PFSK-1 (cell line): ENCODE measurements around the gene SIGLEC9.

Experiments
- FOXP2 ChIP-seq: optimal IDR thresholded peaks from 2 replicates; pipeline ENCODE3; 2011; ENCODE audit warnings: borderline replicate concordance, control low read depth, inconsistent platforms; ENCODE audit not compliant: insufficient read depth; ENCODE audit errors: extremely low read length, extremely low read depth
- REST ChIP-seq, 2 experiments: IDR thresholded peaks; 2 replicates each; pipeline versions ENCODE4 v1.6.1 to v1.8.0; 2011 to 2012; ENCODE audit warnings: low read depth in 2 of 2, low read length in 2 of 2, control low read depth in 1 of 2, inconsistent platforms in 1 of 2, mild to moderate bottlenecking in 1 of 2, moderate library complexity in 1 of 2; ENCODE audit not compliant: insufficient read depth in 1 of 2
- SIN3A ChIP-seq: IDR thresholded peaks from 2 replicates; pipeline ENCODE4 v1.6.1; 2012; ENCODE audit warnings: mild to moderate bottlenecking, low read length, moderate library complexity, borderline replicate concordance; ENCODE audit not compliant: insufficient read depth
- TAF1 ChIP-seq: IDR thresholded peaks from 2 replicates; pipeline ENCODE4 v1.6.1; 2012; ENCODE audit warnings: low read length, control low read depth, borderline replicate concordance; ENCODE audit not compliant: insufficient read depth

DNA sequence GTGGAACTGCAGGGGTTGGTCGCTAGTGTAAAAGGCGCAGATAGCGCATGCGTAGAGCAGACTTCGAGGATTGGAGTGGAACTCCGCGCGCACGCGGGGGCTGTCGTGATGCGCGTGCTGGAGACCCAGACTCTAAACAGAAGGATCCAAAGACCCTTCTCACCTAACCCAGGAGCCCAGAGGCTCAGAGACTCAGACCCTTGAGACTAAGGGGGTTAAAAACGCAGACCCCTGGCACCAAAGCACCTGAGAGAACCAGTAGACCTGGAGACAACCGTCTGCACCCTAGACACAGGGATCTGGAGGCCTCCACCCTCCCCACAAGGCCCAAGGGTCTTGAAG, 15.9 kb upstream of the SIGLEC9 start:
- TF ChIP-seq REST (IDR thresholded peaks at IDR 0.05; ENCODE audit: insufficient read depth in 1 of 2, low read depth in 2 of 2, low read length in 2 of 2), result no peak
- no peak for TF ChIP-seq TAF1
- TF ChIP-seq SIN3A, result no peak
- no peak for TF ChIP-seq FOXP2
